IMR-90 (cell line): ENCODE results near the gene RAB23.

Experiments used
- POLR2A ChIP-seq: IDR thresholded peaks from 2 replicates; pipeline ENCODE4 v1.6.1; 2012; ENCODE audit warnings: mild to moderate bottlenecking, low read depth, low read length
- RAD21 ChIP-seq: IDR thresholded peaks from 2 replicates; pipeline ENCODE4 v1.6.1; 2012; ENCODE audit warnings: low read length, improper control_type of control experiment
- TF ChIP-seq, protein P1 (sequence below): conservative IDR thresholded peaks from 2 replicates; pipeline ENCODE4 v1.5.1; 2012; ENCODE audit warnings: mild to moderate bottlenecking, low read depth, low read length, improper control_type of control experiment
- TF ChIP-seq, protein P2 (sequence below): fragments of 150-350 bp; IDR thresholded peaks from 2 replicates; pipeline ENCODE4 v1.6.1; 2017; ENCODE audit warnings: mild to moderate bottlenecking, antibody characterized with exemption, low read length, low read depth

DNA sequence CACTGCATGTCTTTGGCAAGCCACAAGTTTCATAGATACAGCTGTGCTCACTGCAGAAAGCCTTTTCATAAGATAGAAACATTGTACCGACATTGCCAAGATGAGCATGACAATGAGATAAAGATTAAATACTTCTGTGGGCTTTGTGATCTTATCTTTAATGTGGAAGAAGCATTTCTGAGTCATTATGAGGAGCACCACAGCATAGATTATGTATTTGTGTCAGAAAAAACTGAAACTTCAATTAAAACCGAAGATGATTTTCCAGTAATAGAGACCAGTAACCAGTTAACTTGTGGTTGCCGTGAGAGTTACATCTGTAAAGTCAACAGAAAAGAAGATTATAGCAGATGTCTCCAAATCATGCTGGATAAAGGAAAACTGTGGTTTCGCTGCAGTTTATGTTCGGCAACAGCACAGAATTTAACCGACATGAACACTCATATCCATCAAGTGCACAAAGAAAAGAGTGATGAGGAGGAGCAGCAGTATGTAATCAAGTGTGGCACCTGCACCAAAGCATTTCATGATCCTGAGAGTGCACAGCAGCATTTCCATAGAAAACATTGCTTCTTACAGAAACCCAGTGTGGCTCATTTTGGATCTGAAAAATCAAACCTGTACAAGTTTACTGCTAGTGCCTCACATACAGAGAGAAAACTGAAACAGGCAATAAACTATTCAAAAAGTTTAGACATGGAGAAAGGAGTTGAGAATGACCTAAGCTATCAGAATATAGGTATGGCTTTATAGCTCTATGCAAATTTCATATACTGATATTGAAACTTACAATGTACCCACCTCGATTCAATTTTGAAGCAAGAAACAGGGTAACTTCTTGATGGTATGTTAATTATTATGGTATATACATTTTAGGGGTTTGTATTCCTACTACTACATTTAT is 73.9 kb downstream of the RAB23 start:
- TF ChIP-seq, protein P1, sequence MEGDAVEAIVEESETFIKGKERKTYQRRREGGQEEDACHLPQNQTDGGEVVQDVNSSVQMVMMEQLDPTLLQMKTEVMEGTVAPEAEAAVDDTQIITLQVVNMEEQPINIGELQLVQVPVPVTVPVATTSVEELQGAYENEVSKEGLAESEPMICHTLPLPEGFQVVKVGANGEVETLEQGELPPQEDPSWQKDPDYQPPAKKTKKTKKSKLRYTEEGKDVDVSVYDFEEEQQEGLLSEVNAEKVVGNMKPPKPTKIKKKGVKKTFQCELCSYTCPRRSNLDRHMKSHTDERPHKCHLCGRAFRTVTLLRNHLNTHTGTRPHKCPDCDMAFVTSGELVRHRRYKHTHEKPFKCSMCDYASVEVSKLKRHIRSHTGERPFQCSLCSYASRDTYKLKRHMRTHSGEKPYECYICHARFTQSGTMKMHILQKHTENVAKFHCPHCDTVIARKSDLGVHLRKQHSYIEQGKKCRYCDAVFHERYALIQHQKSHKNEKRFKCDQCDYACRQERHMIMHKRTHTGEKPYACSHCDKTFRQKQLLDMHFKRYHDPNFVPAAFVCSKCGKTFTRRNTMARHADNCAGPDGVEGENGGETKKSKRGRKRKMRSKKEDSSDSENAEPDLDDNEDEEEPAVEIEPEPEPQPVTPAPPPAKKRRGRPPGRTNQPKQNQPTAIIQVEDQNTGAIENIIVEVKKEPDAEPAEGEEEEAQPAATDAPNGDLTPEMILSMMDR, result no peak
- TF ChIP-seq RAD21 (no peak), POLR2A (no peak)
- TF ChIP-seq, protein P2, sequence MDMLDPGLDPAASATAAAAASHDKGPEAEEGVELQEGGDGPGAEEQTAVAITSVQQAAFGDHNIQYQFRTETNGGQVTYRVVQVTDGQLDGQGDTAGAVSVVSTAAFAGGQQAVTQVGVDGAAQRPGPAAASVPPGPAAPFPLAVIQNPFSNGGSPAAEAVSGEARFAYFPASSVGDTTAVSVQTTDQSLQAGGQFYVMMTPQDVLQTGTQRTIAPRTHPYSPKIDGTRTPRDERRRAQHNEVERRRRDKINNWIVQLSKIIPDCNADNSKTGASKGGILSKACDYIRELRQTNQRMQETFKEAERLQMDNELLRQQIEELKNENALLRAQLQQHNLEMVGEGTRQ, result no peak
